Measurements from ENCODE around the gene CEP126.

DNA sequence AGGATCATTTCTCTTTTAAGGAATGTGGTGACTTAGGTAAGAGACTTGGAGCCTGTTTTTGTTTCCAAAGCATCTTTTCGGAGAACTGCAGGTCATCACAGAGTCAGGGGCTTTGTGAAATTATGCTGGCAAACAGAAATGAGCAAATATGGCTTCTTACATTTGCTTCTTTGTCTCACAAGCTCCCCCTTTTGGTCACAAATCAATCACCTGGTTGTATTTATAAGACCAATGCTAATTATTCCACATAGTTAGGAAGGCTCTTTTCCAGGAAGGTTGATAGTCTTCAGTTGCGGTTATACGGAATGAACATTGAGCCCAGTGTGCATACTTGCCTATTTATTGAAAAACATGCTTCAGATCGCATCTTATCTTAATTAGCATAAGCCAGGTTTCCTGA, 34.6 kb upstream of the CEP126 start:
- TF ChIP-seq POLR2AphosphoS5 (IDR thresholded peaks at IDR 0.05; ENCODE audit: insufficient read depth in 1 of 2, low read depth in 1 of 2) (no peak), CTCF (IDR thresholded peaks at IDR 0.05) (no peak)
